Left lung (tissue), 10 donors: ENCODE data around the gene SNED1. TPM values are rescaled to one million over a fixed set of nuclear protein-coding genes. Genes with fewer than 3 reads are reported as not detected.
A peak's percentile ranks its signal among the peaks of the same experiment; 100 is the strongest.

Source experiments
- ATAC-seq: fragments of 200-7000 bp; cut with Tn5 transposase; one replicate; pipeline ENCODE4 v1.9.1; 2020; ENCODE audit warnings: moderate library complexity
- DNase-seq, 4 donors: peaks; one replicate each; pipeline ENCODE4 v3.0.0-alpha.2; 2013 to 2020
- H3K27ac ChIP-seq, 2 donors: fragments of 200-600 bp; sonication (generic) in 1 of 2; one replicate each; pipeline versions ENCODE4 v1.5.0 to v1.8.0; 2020 to 2021
- H3K27me3 ChIP-seq, 2 donors: fragments of 200-600 bp; sonication (generic) in 1 of 2; one replicate each; pipeline versions ENCODE4 v1.5.0 to v1.8.0; 2020 to 2021
- H3K36me3 ChIP-seq, 2 donors: fragments of 200-600 bp; sonication (generic) in 1 of 2; one replicate each; pipeline versions ENCODE4 v1.5.0 to v1.8.0; 2020 to 2021
- H3K4me1 ChIP-seq, 2 donors: fragments of 200-600 bp; one replicate each; pipeline ENCODE4 v1.8.0; 2021
- H3K4me3 ChIP-seq, 2 donors: fragments of 200-600 bp; sonication (generic) in 1 of 2; one replicate each; pipeline versions ENCODE4 v1.5.0 to v1.8.0; 2020 to 2021; ENCODE audit warnings: mild to moderate bottlenecking in 1 of 2
- H3K9me3 ChIP-seq, 2 donors: fragments of 200-600 bp; sonication (generic) in 1 of 2; one replicate each; pipeline versions ENCODE4 v1.5.0 to v1.8.0; 2020 to 2021
- CTCF ChIP-seq, 2 donors: fragments of 200-600 bp; sonication (generic) in 1 of 2; IDR thresholded peaks; one replicate each; pipeline versions ENCODE4 v1.5.0 to v1.8.0; 2021; ENCODE audit warnings: antibody characterized with exemption in 2 of 2
- intact Hi-C, 2 donors: fragments of 100-400 bp; cut with DNase I; formaldehyde crosslinking; loops; one replicate each; pipeline versions ENCODE4 v1.11.2 to v1.14.2; 2022
- polyA plus RNA-seq, 6 donors: library from polyadenylated mRNA; unstranded; fragments of 120-200 nt; gene quantifications; one replicate each; pipeline ENCODE4 v1.2.1, GENCODE V29; 2013; ENCODE audit not compliant: insufficient read length in 6 of 6
- total RNA-seq, 2 donors: library from RNA; stranded (reverse); fragmentation: NEBNext Ultra II Directional; extraction: Animal tissue kit (Norgen Biotek cat#: 25700); gene quantifications; one replicate each; pipeline ENCODE4 v1.2.1, GENCODE V29; 2021
- donor health status: DM: no; HTN: yes; CAD: no.
- donor health status: DM: no; HTN: no; CAD: no.

SNED1 gene
- total and polyA plus RNA-seq, 8 donors: 36.4 to 81.0 (median 54.7) TPM

- Histone ChIP-seq H3K27ac (peak overlapping the region; percentile 48 to 55), H3K4me1 (peaks cover 12 to 55% of the 10 kb centered on the region in 2 donors), H3K9me3 (peaks cover 0 to 5% of the 10 kb centered on the region in 2 donors), H3K27me3 (peaks cover 0 to 27% of the 10 kb centered on the region in 2 donors), H3K4me3 (peak overlapping the region; percentile 47 to 55), H3K36me3 (peaks cover 0 to 10% of the 10 kb centered on the region in 2 donors)
- TF ChIP-seq CTCF (IDR thresholded peaks at IDR 0.05): no peak
- intact Hi-C loops: no loop called here
- no peak for DNase-seq
- no peak for ATAC-seq
Observed at GRCh38 chr2:240998706-240998994, 232 bp downstream of the SNED1 start.

- DNase-seq: peak in 1 of 4 donors; percentile 81
- H3K27me3 ChIP-seq: peaks cover 0 to 27% of the 10 kb centered on the region in 2 donors
- intact Hi-C loops: no loop called here
- peak; percentile 5 for ATAC-seq
- H3K36me3 ChIP-seq: peaks cover 0 to 11% of the 10 kb centered on the region in 2 donors
- H3K9me3 ChIP-seq: peaks cover 0 to 10% of the 10 kb centered on the region in 2 donors
- H3K4me1 ChIP-seq: peaks cover 12 to 55% of the 10 kb centered on the region in 2 donors
- peak overlapping the region; percentile 47 to 55 for H3K4me3 ChIP-seq
- H3K27ac ChIP-seq: peak overlapping the region; percentile 48 to 55
- TF ChIP-seq CTCF (IDR thresholded peaks at IDR 0.05): no peak
Observed at GRCh38 chr2:240998995-240999791, 775 bp downstream of the SNED1 start.

- peaks cover 12 to 55% of the 10 kb centered on the region in 2 donors for H3K4me1 ChIP-seq
- H3K27me3 ChIP-seq: peaks cover 0 to 27% of the 10 kb centered on the region in 2 donors
- H3K9me3 ChIP-seq: peaks cover 0 to 18% of the 10 kb centered on the region in 2 donors
- DNase-seq: no peak
- peak overlapping the region; percentile 36 to 50 for H3K27ac ChIP-seq
- intact Hi-C loops: no loop called here
- ATAC-seq: peak; percentile 1
- TF ChIP-seq CTCF (IDR thresholded peaks at IDR 0.05): no peak
- H3K36me3 ChIP-seq: peaks cover 0 to 11% of the 10 kb centered on the region in 2 donors
- H3K4me3 ChIP-seq: peak overlapping the region; percentile 47 to 55
Observed at GRCh38 chr2:240999873-241000541, 1.6 kb downstream of the SNED1 start.

- Histone ChIP-seq H3K27me3 (peaks cover 0 to 27% of the 10 kb centered on the region in 2 donors), H3K27ac (peak overlapping the region; percentile 19 to 31), H3K4me3 (no peak overlapping the region), H3K9me3 (peaks cover 0 to 23% of the 10 kb centered on the region in 2 donors), H3K36me3 (peaks cover 0 to 11% of the 10 kb centered on the region in 2 donors), H3K4me1 (peaks cover 12 to 54% of the 10 kb centered on the region in 2 donors)
- ATAC-seq (peak; percentile 68), DNase-seq (no peak)
- intact Hi-C loops: no loop called here
- no peak for TF ChIP-seq CTCF (IDR thresholded peaks at IDR 0.05)
Observed at GRCh38 chr2:241000831-241001321, 2.5 kb downstream of the SNED1 start.
